Measurements from ENCODE around the gene FLNC. TPM values are rescaled to one million over a fixed set of nuclear protein-coding genes. Genes with fewer than 3 reads are reported as not detected.
A peak's percentile ranks its signal among the peaks of the same experiment; 100 is the strongest.

The FLNC gene
- total and polyA plus RNA-seq, 3 experiments from 2014 or later, result not detected

DNA sequence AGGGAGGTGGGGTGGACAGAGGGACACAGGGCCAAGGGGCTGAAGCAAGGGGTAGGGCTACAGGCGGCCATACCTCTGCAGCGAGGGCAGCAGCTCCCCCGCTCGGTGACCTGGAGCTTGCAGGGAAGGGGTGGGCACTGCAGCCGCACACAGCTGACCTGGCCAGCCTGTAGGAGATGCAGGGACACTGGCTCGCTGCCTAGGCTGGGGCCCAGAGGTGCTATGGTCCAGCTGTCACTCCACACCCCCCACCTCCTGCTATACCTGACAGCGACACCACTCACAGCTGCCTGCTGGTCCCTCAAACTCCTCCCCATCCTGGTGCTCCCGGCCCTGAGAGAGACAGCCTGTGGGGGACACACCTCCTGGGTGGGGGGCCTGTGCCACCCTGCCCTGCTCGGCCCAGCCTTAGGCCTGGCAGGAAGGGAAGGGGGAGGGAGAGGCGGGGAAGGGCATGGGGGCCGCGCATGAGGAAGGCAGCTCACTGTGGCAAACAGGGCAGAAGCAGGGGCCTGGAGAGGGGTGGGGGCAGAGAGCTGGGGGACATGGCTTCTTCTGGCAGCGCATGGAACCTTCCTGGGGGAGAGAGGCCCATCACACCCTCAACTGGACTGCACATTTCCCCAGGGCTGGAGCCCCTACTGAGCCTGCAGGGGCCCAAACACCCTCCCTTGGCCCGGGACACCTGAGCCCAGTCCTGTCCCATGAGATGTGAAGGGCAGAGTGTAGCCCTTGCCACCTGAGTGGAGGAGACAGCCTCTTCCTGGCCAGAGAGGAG, 56.4 kb downstream of the FLNC start:
- Histone ChIP-seq H3K4me1 (ENCODE audit: insufficient read depth, low read length) (no peaks in the 10 kb centered on the region), H3K27me3 (ENCODE audit: insufficient read depth, low read length, poor library complexity, severe bottlenecking) (peaks cover 7% of the 10 kb centered on the region), H3K36me3 (ENCODE audit: insufficient read depth, low read length) (no peaks in the 10 kb centered on the region), H3K9me3 (ENCODE audit: low read length) (no peaks in the 10 kb centered on the region), H3K4me3 (ENCODE audit: low read length) (no peak overlapping the region), H3K27ac (ENCODE audit: low read depth, low read length) (no peak overlapping the region)
- Mint-ChIP-seq H3K9me3 (no peaks in the 10 kb centered on the region), H3K27me3 (peaks cover 7 to 15% of the 10 kb centered on the region in 2 donors), H3K36me3 (no peaks in the 10 kb centered on the region), H3K4me3 (no peak overlapping the region), H3K4me1 (peaks cover 3 to 12% (median 9%) of the 10 kb centered on the region in 3 donors), H3K27ac (no peak overlapping the region)
- CTCF ChIA-PET, result no interaction called here
- POLR2A ChIA-PET, result no interaction called here
- peak in 1 of 5 donors; percentile 38 for DNase-seq

DNA sequence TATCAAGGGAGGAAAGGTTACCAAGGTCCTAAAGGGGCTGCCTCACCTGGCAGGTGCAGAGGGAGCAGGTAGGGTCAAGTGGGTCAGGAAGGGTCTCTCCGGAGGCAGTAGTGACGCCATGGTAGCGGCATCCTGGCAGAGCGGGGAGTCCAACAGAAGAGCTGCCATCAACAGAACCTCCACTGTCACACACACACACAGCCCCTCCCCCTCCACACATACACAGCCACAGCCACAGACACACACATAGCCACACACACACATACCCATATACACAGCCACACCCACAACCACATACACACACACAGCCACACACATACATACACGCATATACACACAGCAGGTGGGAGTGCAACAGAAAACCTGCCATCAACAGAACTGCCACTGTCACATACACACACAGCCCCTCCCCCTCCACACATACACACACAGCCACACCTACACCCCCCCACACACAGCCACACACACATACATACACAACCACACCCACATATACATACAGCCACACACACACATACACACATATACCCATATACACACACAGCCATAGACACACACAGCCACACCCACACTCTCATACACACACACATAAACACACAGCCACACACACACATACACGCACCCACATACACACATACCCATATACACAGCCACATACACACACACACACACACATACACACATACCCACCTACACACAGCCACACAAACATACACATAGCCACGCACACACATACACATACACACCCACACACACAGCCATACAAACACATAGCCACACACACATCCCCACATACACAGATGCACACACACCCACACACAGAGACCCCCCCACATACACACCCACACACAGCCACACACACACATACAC, 57.2 kb downstream of the FLNC start:
- no peaks in the 10 kb centered on the region for H3K9me3 ChIP-seq (ENCODE audit: low read length)
- Mint-ChIP-seq H3K27me3 (peaks cover 7 to 19% of the 10 kb centered on the region in 2 donors), H3K36me3 (no peaks in the 10 kb centered on the region), H3K4me3 (no peak overlapping the region), H3K27ac (no peak overlapping the region), H3K4me1 (peaks cover 5 to 12% (median 9%) of the 10 kb centered on the region in 3 donors), H3K9me3 (no peaks in the 10 kb centered on the region)
- H3K4me1 ChIP-seq (ENCODE audit: insufficient read depth, low read length), result no peaks in the 10 kb centered on the region
- POLR2A ChIA-PET, result no interaction called here
- peaks cover 7% of the 10 kb centered on the region for H3K27me3 ChIP-seq (ENCODE audit: insufficient read depth, low read length, poor library complexity, severe bottlenecking)
- CTCF ChIA-PET, result no interaction called here
- H3K36me3 ChIP-seq (ENCODE audit: insufficient read depth, low read length), result no peaks in the 10 kb centered on the region
- peak in 1 of 5 donors; percentile 14 for DNase-seq
- H3K4me3 ChIP-seq (ENCODE audit: low read length), result no peak overlapping the region
- H3K27ac ChIP-seq (ENCODE audit: low read depth, low read length), result no peak overlapping the region

DNA sequence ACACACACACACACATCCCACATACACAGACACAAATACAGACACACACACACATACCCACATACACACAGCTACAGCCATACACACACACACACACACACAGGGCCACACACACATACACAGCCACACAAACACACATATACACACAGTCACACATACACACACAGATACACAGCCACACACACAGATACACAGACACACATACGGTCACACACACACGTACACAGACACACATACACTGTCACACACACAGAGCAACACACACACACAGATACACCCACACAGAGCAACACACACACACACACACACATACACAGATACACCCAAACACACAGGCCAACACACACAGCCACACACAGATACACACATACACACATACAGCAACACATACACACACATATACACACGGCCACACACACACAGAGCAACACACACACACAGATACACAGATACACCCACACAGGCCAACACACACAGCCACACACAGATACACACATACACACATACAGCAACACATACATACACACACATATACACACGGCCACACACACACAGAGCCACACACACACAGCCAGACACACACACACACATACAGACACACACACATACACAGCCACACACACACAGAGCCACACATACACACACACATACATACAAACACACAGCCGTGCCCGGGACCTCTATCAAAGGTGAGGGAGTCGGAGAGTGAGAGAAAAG, 58.0 kb downstream of the FLNC start:
- H3K27me3 ChIP-seq (ENCODE audit: insufficient read depth, low read length, poor library complexity, severe bottlenecking), result peaks cover 7% of the 10 kb centered on the region
- H3K9me3 Mint-ChIP-seq, result no peaks in the 10 kb centered on the region
- POLR2A ChIA-PET, result no interaction called here
- CTCF ChIA-PET, result no interaction called here
- H3K36me3 Mint-ChIP-seq, result no peaks in the 10 kb centered on the region
- peaks cover 7 to 19% of the 10 kb centered on the region in 2 donors for H3K27me3 Mint-ChIP-seq
- no peaks in the 10 kb centered on the region for H3K9me3 ChIP-seq (ENCODE audit: low read length)
- H3K4me1 Mint-ChIP-seq, result peaks cover 5 to 12% (median 9%) of the 10 kb centered on the region in 3 donors
- no peaks in the 10 kb centered on the region for H3K36me3 ChIP-seq (ENCODE audit: insufficient read depth, low read length)
- peak in 1 of 5 donors; percentile 8 for DNase-seq
- H3K4me3 Mint-ChIP-seq, result no peak overlapping the region
- no peak overlapping the region for H3K27ac ChIP-seq (ENCODE audit: low read depth, low read length)
- H3K27ac Mint-ChIP-seq, result no peak overlapping the region
- H3K4me3 ChIP-seq (ENCODE audit: low read length), result no peak overlapping the region
- no peaks in the 10 kb centered on the region for H3K4me1 ChIP-seq (ENCODE audit: insufficient read depth, low read length)

DNA sequence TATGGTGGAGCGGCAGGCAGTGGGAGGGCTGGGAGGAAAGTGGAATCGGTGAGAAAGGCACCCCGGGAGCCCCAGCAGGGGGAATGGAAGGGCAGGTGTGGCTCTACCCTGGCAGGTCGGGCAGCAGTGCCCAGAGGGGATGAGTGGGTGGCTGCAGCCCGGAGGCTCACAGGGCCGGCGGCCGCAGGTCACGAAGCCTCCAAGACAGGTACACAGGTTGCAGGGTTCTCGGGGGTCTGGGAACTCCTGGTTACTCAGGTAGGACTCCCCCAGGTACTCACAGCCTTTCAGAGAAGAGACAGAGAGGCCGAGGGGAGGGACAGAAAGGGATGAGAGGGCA, 58.5 kb downstream of the FLNC start:
- ChIA-PET CTCF (no interaction called here), POLR2A (no interaction called here)
- H3K36me3 Mint-ChIP-seq, result no peaks in the 10 kb centered on the region
- DNase-seq, result peak in 1 of 5 donors; percentile 19
- peaks cover 3 to 6% (median 4%) of the 10 kb centered on the region in 3 donors for H3K4me1 Mint-ChIP-seq
- H3K4me3 Mint-ChIP-seq, result no peak overlapping the region
- no peak overlapping the region for H3K4me3 ChIP-seq (ENCODE audit: low read length)
- peaks cover 7% of the 10 kb centered on the region for H3K27me3 ChIP-seq (ENCODE audit: insufficient read depth, low read length, poor library complexity, severe bottlenecking)
- H3K4me1 ChIP-seq (ENCODE audit: insufficient read depth, low read length), result no peaks in the 10 kb centered on the region
- no peaks in the 10 kb centered on the region for H3K9me3 Mint-ChIP-seq
- no peaks in the 10 kb centered on the region for H3K36me3 ChIP-seq (ENCODE audit: insufficient read depth, low read length)
- H3K27ac ChIP-seq (ENCODE audit: low read depth, low read length), result no peak overlapping the region
- peaks cover 7 to 19% of the 10 kb centered on the region in 2 donors for H3K27me3 Mint-ChIP-seq
- no peak overlapping the region for H3K27ac Mint-ChIP-seq
- no peaks in the 10 kb centered on the region for H3K9me3 ChIP-seq (ENCODE audit: low read length)

DNA sequence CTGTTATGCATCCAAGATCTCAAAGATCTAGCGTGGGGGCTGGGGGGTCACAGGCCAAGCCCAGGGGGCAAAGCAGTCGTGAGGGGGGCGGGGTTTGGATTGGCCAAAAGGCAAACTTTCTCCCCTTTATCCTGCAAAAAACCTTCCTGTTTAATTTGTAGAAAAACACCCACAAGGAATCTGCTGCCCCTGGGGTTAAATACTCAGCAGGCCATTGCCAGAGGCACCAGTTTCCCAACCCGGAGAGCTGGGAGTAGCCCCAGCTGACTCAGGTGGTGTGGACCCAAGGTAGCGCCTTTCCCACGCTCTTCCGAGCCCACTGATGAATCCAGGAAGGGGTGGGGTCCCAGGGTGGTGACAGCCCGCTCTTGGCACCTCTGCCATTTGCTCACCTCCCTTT, 58.9 kb downstream of the FLNC start:
- no peak overlapping the region for H3K27ac ChIP-seq (ENCODE audit: low read depth, low read length)
- no peak overlapping the region for H3K27ac Mint-ChIP-seq
- no peak overlapping the region for H3K4me3 Mint-ChIP-seq
- H3K4me3 ChIP-seq (ENCODE audit: low read length), result no peak overlapping the region
- H3K36me3 ChIP-seq (ENCODE audit: insufficient read depth, low read length), result no peaks in the 10 kb centered on the region
- H3K9me3 Mint-ChIP-seq, result no peaks in the 10 kb centered on the region
- ChIA-PET POLR2A (no interaction called here), CTCF (no interaction called here)
- no peaks in the 10 kb centered on the region for H3K4me1 ChIP-seq (ENCODE audit: insufficient read depth, low read length)
- H3K27me3 Mint-ChIP-seq, result peaks cover 7 to 19% of the 10 kb centered on the region in 2 donors
- H3K9me3 ChIP-seq (ENCODE audit: low read length), result no peaks in the 10 kb centered on the region
- DNase-seq, result peak in 1 of 5 donors; percentile 20
- peaks cover 7% of the 10 kb centered on the region for H3K27me3 ChIP-seq (ENCODE audit: insufficient read depth, low read length, poor library complexity, severe bottlenecking)
- peaks cover 3 to 4% (median 4%) of the 10 kb centered on the region in 3 donors for H3K4me1 Mint-ChIP-seq
- no peaks in the 10 kb centered on the region for H3K36me3 Mint-ChIP-seq

DNA sequence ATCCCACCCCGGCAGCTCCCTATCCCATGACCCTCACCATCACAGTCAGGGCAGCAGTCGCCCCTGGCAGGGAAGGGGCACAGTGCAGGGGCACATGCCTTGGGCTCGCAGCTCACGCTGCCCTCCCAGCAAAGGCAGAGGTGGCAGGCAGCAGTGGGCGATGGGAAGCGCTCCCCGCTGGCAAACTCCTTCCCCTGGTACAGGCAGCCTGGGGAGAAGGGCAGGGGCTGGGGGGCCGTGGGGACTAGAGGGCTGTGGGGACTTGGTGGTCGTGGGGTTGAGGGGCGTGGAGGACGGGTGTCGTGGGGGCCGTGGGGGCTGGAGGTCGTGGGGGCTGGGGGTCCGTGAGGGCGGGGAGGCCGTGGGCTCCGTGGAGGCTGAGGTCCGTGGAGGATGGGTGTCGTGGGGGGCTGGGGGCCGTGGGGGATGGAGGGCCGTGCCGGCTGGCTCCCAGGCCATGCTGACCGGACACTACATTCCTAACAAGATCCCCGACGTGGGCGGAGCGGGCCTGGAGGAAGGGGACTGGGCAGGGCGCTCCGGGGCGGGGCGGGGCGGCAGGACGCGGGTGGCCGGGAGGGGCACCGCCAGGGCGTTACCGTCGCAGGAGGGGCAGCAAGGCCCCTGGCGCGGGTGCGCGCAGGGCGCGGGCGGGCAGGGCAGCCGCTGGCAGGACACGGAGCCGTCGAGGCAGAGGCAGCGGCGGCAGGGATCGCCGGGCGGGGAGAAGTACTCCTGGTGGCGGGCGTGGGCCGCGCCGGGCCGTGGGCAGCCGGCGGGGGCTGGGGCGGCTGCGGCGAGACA, 60.3 kb downstream of the FLNC start:
- Histone ChIP-seq H3K4me3 (ENCODE audit: low read length) (no peak overlapping the region), H3K27me3 (ENCODE audit: insufficient read depth, low read length, poor library complexity, severe bottlenecking) (peaks cover 7% of the 10 kb centered on the region), H3K27ac (ENCODE audit: low read depth, low read length) (no peak overlapping the region), H3K9me3 (ENCODE audit: low read length) (no peaks in the 10 kb centered on the region), H3K36me3 (ENCODE audit: insufficient read depth, low read length) (no peaks in the 10 kb centered on the region), H3K4me1 (ENCODE audit: insufficient read depth, low read length) (no peaks in the 10 kb centered on the region)
- ChIA-PET CTCF (no interaction called here), POLR2A (no interaction called here)
- peaks cover 3 to 4% (median 3%) of the 10 kb centered on the region in 3 donors for H3K4me1 Mint-ChIP-seq
- H3K27ac Mint-ChIP-seq, result no peak overlapping the region
- peaks cover 5 to 19% of the 10 kb centered on the region in 2 donors for H3K27me3 Mint-ChIP-seq
- H3K4me3 Mint-ChIP-seq, result peak overlapping the region in 3 of 7 donors; percentile 27 to 47 (median 44)
- no peaks in the 10 kb centered on the region for H3K36me3 Mint-ChIP-seq
- no peaks in the 10 kb centered on the region for H3K9me3 Mint-ChIP-seq
- peak in 1 of 5 donors; percentile 41 for DNase-seq

DNA sequence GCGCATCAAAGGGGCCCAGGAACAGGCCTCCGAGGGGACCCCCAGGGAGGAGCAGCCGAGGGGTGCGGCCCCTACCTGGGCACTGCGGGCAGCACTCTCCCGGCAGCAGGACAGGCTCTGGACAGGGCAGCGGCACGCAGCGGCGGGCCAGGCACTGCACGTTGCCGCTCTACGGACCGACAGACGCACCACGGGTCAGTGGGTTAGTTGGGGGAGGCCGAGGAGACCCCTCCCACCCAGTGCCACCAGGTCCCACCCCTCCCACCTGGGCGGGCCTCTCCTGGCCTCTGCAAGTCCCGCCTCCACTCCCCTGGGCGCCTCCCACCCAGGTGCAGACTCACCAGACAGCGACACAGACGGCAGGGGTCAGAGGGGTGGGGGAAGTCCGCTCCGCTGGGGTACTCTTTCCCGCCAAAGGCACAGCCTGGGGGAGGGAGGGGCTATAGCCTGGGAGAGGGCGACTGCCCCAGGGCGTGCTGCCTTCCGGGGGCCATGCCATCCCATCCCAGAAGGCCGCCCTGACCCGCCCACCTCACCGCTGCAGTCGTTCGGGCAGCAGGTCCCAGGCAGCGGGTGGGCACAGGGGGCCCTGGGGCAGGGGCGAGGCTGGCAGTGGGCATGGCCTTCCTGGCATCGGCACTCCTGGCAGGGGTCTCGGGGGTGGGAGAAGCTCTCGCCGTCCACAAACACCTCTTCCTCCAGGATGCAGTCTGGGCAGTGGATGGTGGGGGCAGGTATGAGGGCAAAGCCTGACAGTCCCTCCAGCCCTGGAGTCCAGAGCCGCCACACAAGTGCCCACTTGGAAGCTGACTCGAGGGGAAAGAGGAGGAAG, 61.1 kb downstream of the FLNC start:
- Histone ChIP-seq H3K27ac (ENCODE audit: low read depth, low read length) (no peak overlapping the region), H3K36me3 (ENCODE audit: insufficient read depth, low read length) (no peaks in the 10 kb centered on the region), H3K27me3 (ENCODE audit: insufficient read depth, low read length, poor library complexity, severe bottlenecking) (peaks cover 7% of the 10 kb centered on the region), H3K4me3 (ENCODE audit: low read length) (no peak overlapping the region), H3K9me3 (ENCODE audit: low read length) (no peaks in the 10 kb centered on the region), H3K4me1 (ENCODE audit: insufficient read depth, low read length) (no peaks in the 10 kb centered on the region)
- Mint-ChIP-seq H3K27ac (no peak overlapping the region), H3K4me3 (peak overlapping the region in 3 of 7 donors; percentile 27 to 38 (median 27)), H3K36me3 (no peaks in the 10 kb centered on the region), H3K27me3 (peaks cover 5 to 14% of the 10 kb centered on the region in 2 donors), H3K4me1 (peaks cover 3 to 4% (median 3%) of the 10 kb centered on the region in 3 donors), H3K9me3 (no peaks in the 10 kb centered on the region)
- CTCF ChIA-PET, result no interaction called here
- POLR2A ChIA-PET, result no interaction called here
- peak in 1 of 5 donors; percentile 52 for DNase-seq
